ENCODE results near the gene ZDHHC4. TPM values are rescaled to one million over a fixed set of nuclear protein-coding genes. Genes with fewer than 3 reads are reported as not detected.
A peak's percentile ranks its signal among the peaks of the same experiment; 100 is the strongest.

Gene ZDHHC4
- total RNA-seq, 6 experiments from 2014 or later = 18.4 to 27.7 (median 25.2) TPM

DNA sequence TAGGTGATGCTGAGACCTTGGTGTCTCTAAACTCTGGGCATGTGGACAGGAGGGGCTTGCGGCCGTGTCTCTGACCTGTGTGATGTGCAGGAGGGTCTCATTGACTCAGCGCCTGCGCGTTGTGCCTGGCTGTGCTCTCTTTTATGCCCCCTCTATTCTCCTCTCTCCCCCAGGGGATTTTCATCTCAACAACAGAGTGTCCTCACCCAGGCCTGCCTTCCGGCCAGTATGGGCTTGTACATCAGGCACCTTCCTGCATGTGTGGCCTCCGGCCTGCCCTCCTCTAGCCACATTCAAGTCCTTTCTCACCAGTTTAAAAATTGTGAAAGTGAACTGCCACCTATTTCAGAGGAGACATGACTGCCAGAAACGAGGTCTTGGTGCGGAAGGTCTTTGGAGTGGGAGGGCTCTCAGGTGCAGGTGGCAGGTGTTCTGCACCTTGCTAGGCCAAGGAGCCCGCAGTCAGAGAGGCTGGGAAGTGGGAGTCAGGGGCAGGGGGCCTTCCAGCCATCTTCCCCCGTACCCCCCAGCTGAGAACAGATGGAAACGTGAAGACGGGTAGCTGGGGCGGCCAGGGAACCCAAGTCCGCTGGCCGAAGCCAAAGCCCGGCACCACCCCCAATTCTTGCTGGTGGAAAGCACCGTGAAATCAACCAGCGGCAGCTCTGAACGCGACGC lies 12.0 kb downstream of the ZDHHC4 start:
- TF ChIP-seq, protein P1, sequence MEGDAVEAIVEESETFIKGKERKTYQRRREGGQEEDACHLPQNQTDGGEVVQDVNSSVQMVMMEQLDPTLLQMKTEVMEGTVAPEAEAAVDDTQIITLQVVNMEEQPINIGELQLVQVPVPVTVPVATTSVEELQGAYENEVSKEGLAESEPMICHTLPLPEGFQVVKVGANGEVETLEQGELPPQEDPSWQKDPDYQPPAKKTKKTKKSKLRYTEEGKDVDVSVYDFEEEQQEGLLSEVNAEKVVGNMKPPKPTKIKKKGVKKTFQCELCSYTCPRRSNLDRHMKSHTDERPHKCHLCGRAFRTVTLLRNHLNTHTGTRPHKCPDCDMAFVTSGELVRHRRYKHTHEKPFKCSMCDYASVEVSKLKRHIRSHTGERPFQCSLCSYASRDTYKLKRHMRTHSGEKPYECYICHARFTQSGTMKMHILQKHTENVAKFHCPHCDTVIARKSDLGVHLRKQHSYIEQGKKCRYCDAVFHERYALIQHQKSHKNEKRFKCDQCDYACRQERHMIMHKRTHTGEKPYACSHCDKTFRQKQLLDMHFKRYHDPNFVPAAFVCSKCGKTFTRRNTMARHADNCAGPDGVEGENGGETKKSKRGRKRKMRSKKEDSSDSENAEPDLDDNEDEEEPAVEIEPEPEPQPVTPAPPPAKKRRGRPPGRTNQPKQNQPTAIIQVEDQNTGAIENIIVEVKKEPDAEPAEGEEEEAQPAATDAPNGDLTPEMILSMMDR (IDR thresholded peaks at IDR 0.05) = no peak
- H3K4me1 Mint-ChIP-seq (ENCODE audit: low read depth) = peaks cover 6% of the 10 kb centered on the region
- no peak for DNase-seq
- H3K27ac Mint-ChIP-seq = no peak overlapping the region
- H3K9me3 Mint-ChIP-seq = no peaks in the 10 kb centered on the region
- peak overlapping the region; percentile 63 for H3K4me3 Mint-ChIP-seq
- no peaks in the 10 kb centered on the region; the same call in none of the 2 replicates for H3K27me3 Mint-ChIP-seq (ENCODE audit: insufficient read depth)
- H3K36me3 Mint-ChIP-seq (ENCODE audit: low read depth) = peaks cover 5% of the 10 kb centered on the region; the same call in 1 of the 2 replicates

DNA sequence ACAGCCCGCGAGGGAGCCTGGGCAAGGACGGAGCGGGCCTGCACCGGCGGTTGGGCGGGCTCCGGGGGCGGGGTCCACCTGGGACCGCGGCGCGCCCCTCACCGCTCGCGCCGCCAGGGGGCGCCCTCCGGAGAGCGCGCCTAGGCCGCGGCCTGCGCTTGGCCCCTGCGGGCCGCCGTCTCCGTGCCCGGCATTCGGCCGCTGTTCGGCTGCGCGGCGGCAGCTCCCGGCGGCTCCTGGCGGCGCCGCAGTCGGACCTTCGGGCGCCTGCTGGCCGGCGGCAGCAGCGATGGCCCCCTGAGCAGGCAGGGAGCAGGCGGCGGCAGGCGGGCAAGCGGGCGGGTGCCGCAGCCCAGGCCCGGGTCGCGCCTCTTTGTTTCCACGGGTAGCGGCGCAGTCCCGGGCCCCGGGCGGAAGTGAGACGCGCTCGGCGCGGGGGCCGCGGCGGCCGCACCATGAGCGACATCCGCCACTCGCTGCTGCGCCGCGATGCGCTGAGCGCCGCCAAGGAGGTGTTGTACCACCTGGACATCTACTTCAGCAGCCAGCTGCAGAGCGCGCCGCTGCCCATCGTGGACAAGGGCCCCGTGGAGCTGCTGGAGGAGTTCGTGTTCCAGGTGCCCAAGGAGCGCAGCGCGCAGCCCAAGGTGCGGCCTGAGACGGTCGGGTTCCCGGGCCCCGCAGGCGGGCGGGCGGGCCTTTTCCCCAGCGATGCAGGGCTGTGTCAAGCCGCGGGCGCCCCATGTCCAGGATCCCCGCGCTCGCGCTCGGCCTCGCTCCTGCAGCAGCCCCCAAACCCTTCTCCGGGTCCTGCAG lies 12.8 kb downstream of the ZDHHC4 start, which contains the start of gene INTS15:
TSS of gene INTS15 (plus strand) at position 193 of the 816 bp plus-strand sequence. CDS start at position 456, 263 bp downstream.
- TF ChIP-seq, protein P1 (IDR thresholded peaks at IDR 0.05) = peak; percentile 85
- DNase-seq = peak; percentile 54
- Mint-ChIP-seq H3K36me3 (ENCODE audit: low read depth) (peaks cover 5% of the 10 kb centered on the region; the same call in 1 of the 2 replicates), H3K27me3 (ENCODE audit: insufficient read depth) (no peaks in the 10 kb centered on the region; the same call in none of the 2 replicates), H3K27ac (peak within 1 kb of the TSS; percentile 54), H3K4me3 (peak within 1 kb of the TSS; percentile 93), H3K4me1 (ENCODE audit: low read depth) (peaks cover 6% of the 10 kb centered on the region), H3K9me3 (no peaks in the 10 kb centered on the region)

DNA sequence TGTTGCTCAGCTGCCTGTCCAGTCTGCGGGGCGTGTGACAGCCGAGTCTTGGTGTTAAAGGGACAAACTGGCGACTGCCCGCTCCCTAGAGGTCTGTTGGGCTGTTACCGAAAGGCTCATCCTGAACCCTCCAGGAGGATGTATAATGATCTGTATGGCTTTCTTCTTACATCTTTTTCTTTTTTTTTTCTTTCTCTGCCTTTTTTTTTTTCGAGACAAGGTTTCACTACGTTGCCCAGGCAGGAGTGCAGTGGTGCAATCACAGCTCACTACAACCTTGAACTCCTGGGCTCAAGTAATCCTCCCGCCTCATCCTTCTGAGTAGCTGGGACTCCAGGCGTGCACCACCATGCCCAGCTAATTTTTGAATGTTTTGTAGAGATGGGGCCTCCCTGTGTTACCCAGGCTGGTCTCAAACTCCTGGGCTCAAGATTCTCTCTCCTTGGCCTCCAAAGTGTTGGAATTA lies 13.4 kb downstream of the ZDHHC4 start:
- Mint-ChIP-seq H3K27ac (peak overlapping the region; percentile 54), H3K36me3 (ENCODE audit: low read depth) (peaks cover 7% of the 10 kb centered on the region), H3K9me3 (no peaks in the 10 kb centered on the region), H3K4me1 (ENCODE audit: low read depth) (peaks cover 6% of the 10 kb centered on the region), H3K27me3 (ENCODE audit: insufficient read depth) (no peaks in the 10 kb centered on the region; the same call in none of the 2 replicates), H3K4me3 (peak overlapping the region; percentile 93)
- TF ChIP-seq, protein P1 (IDR thresholded peaks at IDR 0.05) = no peak
- no peak for DNase-seq

DNA sequence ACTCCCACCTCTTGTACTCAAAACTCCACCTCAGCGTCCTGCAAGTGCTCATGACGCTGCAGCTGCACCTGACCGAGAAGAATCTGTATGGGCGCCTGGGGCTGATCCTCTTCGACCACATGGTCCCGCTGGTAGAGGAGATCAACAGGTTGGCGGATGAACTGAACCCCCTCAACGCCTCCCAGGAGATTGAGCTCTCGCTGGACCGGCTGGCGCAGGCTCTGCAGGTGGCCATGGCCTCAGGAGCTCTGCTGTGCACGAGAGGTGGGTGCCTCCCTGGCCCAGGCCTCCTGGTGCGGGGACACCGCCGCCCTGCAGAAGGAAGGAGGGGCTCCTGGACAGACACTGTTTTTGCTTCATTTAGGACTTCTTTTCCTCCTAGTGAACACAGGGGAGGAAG lies 22.8 kb downstream of the ZDHHC4 start:
- Mint-ChIP-seq H3K4me3 (no peak overlapping the region), H3K4me1 (ENCODE audit: low read depth) (no peaks in the 10 kb centered on the region), H3K27ac (no peak overlapping the region), H3K27me3 (ENCODE audit: insufficient read depth) (no peaks in the 10 kb centered on the region; the same call in 1 of the 2 replicates), H3K9me3 (no peaks in the 10 kb centered on the region), H3K36me3 (ENCODE audit: low read depth) (peaks cover 31% of the 10 kb centered on the region)
- no peak for DNase-seq
- TF ChIP-seq, protein P1 (IDR thresholded peaks at IDR 0.05) = no peak

DNA sequence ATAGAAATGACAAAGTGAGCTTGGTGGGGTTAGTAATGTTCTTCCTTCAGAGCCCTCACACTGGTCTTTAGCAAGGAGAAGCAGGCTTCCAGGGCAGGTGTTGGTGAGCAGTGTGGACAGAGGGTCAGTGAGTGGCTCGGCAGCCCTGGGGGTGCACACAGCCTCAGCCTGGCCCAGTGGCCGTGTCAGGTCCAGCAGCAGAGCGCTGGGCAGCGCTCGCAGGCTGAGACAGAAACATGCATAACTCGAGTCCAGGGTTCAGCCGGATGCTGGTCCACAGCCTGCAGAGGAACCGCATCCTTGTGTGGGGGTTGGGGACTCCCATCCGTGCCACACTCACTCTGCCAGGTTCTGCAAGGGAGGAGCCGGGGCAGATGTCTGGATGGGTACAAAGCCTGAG lies 27.2 kb downstream of the ZDHHC4 start:
- Mint-ChIP-seq H3K4me3 (no peak overlapping the region), H3K27me3 (ENCODE audit: insufficient read depth) (no peaks in the 10 kb centered on the region), H3K27ac (no peak overlapping the region), H3K9me3 (no peaks in the 10 kb centered on the region), H3K4me1 (ENCODE audit: low read depth) (no peaks in the 10 kb centered on the region), H3K36me3 (ENCODE audit: low read depth) (peaks cover 14% of the 10 kb centered on the region; the same call in 1 of the 2 replicates)
- TF ChIP-seq, protein P1 (IDR thresholded peaks at IDR 0.05) = no peak
- DNase-seq = no peak
